ENCODE data around the gene LRIF1. TPM values are rescaled to one million over a fixed set of nuclear protein-coding genes. Genes with fewer than 3 reads are reported as not detected.

LRIF1 gene
- total RNA-seq, 1 experiment from 2014 or later: 44.7 TPM

Other genes with a start within 250 kb of the LRIF1 start
- gene CD53, start 90.8 kb downstream of the LRIF1 start, total RNA-seq (2014; rRNA removed; shearing (Covaris generic)): 0.29 TPM in 1 of 2 replicates, not detected in the other
- 57.0 and 60.2 TPM in 2 replicates for gene DRAM2, start 176.2 kb upstream of the LRIF1 start, total RNA-seq (2014; rRNA removed; shearing (Covaris generic))
- gene CEPT1, start 176.3 kb upstream of the LRIF1 start, total RNA-seq (2014; rRNA removed; shearing (Covaris generic)): 34.4 and 38.7 TPM in 2 replicates
- gene DENND2D, start 236.7 kb upstream of the LRIF1 start, total RNA-seq (2014; rRNA removed; shearing (Covaris generic)): not detected in 2 replicates

Measured in RPMI7951 (cell line).